Calu3 (cell line): Measurements from ENCODE around the gene OR7A17. TPM values are rescaled to one million over a fixed set of nuclear protein-coding genes. Genes with fewer than 3 reads are reported as not detected.

Experiments
- BruUV-seq: library from RNA; stranded (reverse); fragments of 400-500 nt; replicated peaks from 2 replicates; lab custom pipeline; 2021; lab: Mats Ljungman, UMichigan
- CTCF ChIA-PET: fragments of 300-600 bp; sonication (Branson Sonifier 250); formaldehyde crosslinking; loops from one replicate; lab custom pipeline; 2022; ENCODE audit warnings: antibody characterized with exemption; lab: Charles Lee
- DNase-seq: peaks from one replicate; pipeline ENCODE4 v3.0.0; 2022
- H3K27ac Mint-ChIP-seq: one replicate; pipeline ENCODE4 v1.8.0; 2022; ENCODE audit warnings: mixed read lengths; ENCODE audit not compliant: unreplicated experiment
- H3K27me3 Mint-ChIP-seq: one replicate; pipeline ENCODE4 v1.8.0; 2022; ENCODE audit warnings: mixed read lengths; ENCODE audit not compliant: unreplicated experiment
- H3K36me3 Mint-ChIP-seq: one replicate; pipeline ENCODE4 v1.8.0; 2022; ENCODE audit warnings: mild to moderate bottlenecking, moderate library complexity, mixed read lengths; ENCODE audit not compliant: insufficient read depth, unreplicated experiment
- H3K4me1 Mint-ChIP-seq: one replicate; pipeline ENCODE4 v1.8.0; 2022; ENCODE audit warnings: mild to moderate bottlenecking, low read depth, mixed read lengths; ENCODE audit not compliant: unreplicated experiment
- H3K4me3 Mint-ChIP-seq: one replicate; pipeline ENCODE4 v1.8.0; 2022; ENCODE audit warnings: mild to moderate bottlenecking, low read depth, moderate library complexity, mixed read lengths; ENCODE audit not compliant: unreplicated experiment
- H3K9me3 Mint-ChIP-seq: one replicate; pipeline ENCODE4 v1.8.0; 2022; ENCODE audit warnings: low read depth, mixed read lengths; ENCODE audit not compliant: unreplicated experiment
- intact Hi-C: fragments of 100-400 bp; cut with micrococcal nuclease; formaldehyde crosslinking; loops from one replicate; pipeline ENCODE4 v1.10.0; 2022; ENCODE audit not compliant: unreplicated experiment
- total RNA-seq: library from RNA; stranded (reverse); gene quantifications from 2 replicates; pipeline ENCODE4 v1.2.3, GENCODE V29; 2022
- TF ChIP-seq, protein P1 (sequence below): fragments of 200-600 bp; IDR thresholded peaks from one replicate; pipeline ENCODE4 v1.8.0; 2022; ENCODE audit warnings: antibody characterized with exemption; ENCODE audit not compliant: unreplicated experiment

OR7A17 gene
- total RNA-seq, 1 experiment from 2014 or later = not detected

DNA sequence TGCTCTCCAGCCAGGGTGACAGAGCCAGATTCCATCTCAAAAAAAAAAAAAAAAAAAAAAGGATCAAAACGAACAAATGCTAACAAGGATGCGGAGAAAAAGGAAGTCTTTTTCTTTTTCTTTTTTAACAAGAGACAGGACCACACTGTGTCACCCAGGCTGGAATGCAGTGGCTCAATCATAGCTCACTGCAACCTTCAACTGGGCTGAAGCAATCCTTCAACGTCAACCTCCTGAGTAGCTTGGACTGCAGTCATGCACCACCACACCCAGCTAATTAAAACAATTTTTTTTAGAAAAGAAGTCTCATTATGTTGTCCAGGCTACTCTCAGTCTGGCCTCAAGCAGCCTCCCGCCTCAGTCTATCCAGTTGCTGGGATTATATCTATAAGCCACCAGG is 20.8 kb upstream of the OR7A17 start:
- no peaks in the 10 kb centered on the region for H3K9me3 Mint-ChIP-seq
- no peaks in the 10 kb centered on the region for H3K36me3 Mint-ChIP-seq
- no peak for DNase-seq
- CTCF ChIA-PET = interaction anchor here (0.7 kb wide), 1 partner anchor 816 kb away, joined by 5 read pairs; no protein-coding TSS in a partner anchor
- TF ChIP-seq, protein P1, sequence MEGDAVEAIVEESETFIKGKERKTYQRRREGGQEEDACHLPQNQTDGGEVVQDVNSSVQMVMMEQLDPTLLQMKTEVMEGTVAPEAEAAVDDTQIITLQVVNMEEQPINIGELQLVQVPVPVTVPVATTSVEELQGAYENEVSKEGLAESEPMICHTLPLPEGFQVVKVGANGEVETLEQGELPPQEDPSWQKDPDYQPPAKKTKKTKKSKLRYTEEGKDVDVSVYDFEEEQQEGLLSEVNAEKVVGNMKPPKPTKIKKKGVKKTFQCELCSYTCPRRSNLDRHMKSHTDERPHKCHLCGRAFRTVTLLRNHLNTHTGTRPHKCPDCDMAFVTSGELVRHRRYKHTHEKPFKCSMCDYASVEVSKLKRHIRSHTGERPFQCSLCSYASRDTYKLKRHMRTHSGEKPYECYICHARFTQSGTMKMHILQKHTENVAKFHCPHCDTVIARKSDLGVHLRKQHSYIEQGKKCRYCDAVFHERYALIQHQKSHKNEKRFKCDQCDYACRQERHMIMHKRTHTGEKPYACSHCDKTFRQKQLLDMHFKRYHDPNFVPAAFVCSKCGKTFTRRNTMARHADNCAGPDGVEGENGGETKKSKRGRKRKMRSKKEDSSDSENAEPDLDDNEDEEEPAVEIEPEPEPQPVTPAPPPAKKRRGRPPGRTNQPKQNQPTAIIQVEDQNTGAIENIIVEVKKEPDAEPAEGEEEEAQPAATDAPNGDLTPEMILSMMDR = no peak
- no peak overlapping the region for H3K27ac Mint-ChIP-seq
- H3K27me3 Mint-ChIP-seq = peaks cover 49% of the 10 kb centered on the region
- no peaks in the 10 kb centered on the region for H3K4me1 Mint-ChIP-seq
- H3K4me3 Mint-ChIP-seq = no peak overlapping the region
- intact Hi-C loops = no loop called here
- BruUV-seq = no TSS peak

- intact Hi-C loops = no loop called here
- Mint-ChIP-seq H3K9me3 (no peaks in the 10 kb centered on the region), H3K27ac (no peak overlapping the region), H3K36me3 (no peaks in the 10 kb centered on the region), H3K4me1 (no peaks in the 10 kb centered on the region), H3K4me3 (no peak overlapping the region), H3K27me3 (peaks cover 72% of the 10 kb centered on the region)
- BruUV-seq = no TSS peak
- CTCF ChIA-PET = no interaction called here
- TF ChIP-seq, protein P1 = no peak
- DNase-seq = no peak
Measured at GRCh38 chr19:14901675-14902260, 15.8 kb upstream of the OR7A17 start.

DNA sequence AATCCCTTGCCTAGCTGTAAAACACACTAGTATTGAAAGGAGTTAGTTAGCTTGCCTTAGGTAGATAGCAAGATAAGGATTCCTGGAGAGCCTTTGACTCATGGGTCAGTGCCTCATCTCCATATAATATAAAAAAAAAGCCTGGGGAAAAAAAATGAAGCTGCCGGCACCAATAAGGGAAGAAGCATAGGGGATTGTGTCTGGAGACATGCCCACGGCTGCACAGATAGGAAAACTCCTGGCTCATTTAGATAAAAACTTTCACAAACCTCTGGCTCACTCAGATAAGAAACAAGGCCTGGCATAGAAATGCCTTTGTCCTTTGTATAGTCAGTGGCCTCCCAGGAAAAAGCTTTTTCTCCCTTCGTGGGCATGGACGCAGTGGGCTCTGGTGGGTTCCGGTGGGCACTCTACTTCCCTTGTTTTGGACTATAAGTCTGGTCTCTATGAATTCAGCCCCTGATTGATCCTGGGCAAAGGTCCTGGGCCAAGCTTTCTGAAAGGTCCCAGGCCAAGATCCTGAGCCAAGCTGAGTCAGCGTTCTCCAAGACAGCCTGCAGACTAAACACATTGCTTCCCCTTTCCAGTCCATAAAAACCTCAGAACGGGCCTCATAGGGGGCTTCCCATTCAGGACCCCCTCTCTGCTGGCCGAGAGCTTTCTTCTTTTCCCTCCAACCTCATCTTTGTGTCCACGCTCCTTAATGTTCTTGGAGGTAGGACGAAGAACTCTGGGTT is 4.9 kb upstream of the OR7A17 start:
- Mint-ChIP-seq H3K4me1 (peaks cover 11% of the 10 kb centered on the region), H3K36me3 (no peaks in the 10 kb centered on the region), H3K9me3 (no peaks in the 10 kb centered on the region), H3K27ac (no peak overlapping the region), H3K27me3 (peaks cover 50% of the 10 kb centered on the region), H3K4me3 (no peak overlapping the region)
- TF ChIP-seq, protein P1 = no peak
- CTCF ChIA-PET = no interaction called here
- BruUV-seq = no TSS peak
- DNase-seq = no peak
- intact Hi-C loops = no loop called here

DNA sequence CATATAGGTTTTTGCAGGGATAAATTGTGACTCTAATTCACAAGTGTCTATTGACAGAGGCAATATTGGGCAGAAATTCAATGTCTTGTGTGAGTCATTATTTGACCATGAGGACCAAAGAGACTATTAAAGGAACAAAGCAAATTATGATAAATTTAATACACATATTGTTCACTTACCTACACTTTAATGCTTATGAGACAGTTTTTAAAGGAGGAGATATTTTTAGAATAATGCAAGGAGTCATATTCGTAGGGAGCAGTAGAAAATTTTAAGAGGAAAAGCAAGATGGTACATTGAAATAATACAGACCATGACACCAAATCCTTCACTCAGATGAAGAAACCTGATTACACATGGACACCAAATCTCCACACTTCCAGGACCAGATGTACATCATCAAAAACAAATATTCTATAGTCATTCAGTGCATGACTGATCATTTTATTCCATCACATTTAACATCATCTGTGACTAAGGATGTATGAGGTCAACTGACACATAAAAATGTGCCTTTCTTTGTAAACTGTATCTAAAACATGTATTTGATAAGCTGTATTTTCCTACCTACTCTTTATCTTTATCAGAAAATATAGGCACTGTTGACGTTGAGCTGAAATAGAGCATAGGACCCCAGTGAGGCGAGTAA is 4.2 kb upstream of the OR7A17 start:
- CTCF ChIA-PET = no interaction called here
- DNase-seq = no peak
- peaks cover 11% of the 10 kb centered on the region for H3K4me1 Mint-ChIP-seq
- H3K9me3 Mint-ChIP-seq = no peaks in the 10 kb centered on the region
- H3K36me3 Mint-ChIP-seq = no peaks in the 10 kb centered on the region
- H3K27me3 Mint-ChIP-seq = peaks cover 54% of the 10 kb centered on the region
- intact Hi-C loops = loop anchor here (5.0 kb wide), 1 partner anchor 318 kb away; the partner anchor contains the start of gene NDUFB7
- no peak overlapping the region for H3K4me3 Mint-ChIP-seq
- no peak overlapping the region for H3K27ac Mint-ChIP-seq
- BruUV-seq = no TSS peak
- TF ChIP-seq, protein P1 = no peak
